SK-N-SH (cell line): ENCODE results near the gene GLIS1.

Experiments used
- CTCF ChIP-seq: fragments of 200-600 bp; sonication (generic); IDR thresholded peaks from 2 replicates; pipeline ENCODE4 v1.6.1; 2017; ENCODE audit warnings: antibody characterized with exemption, mild to moderate bottlenecking, moderate library complexity
- FOXM1 ChIP-seq: IDR thresholded peaks from 2 replicates; pipeline ENCODE4 v1.4.0; 2012; ENCODE audit warnings: low read depth, mild to moderate bottlenecking
- NFIC ChIP-seq: IDR thresholded peaks from 2 replicates; pipeline ENCODE4 v1.4.0; 2012; ENCODE audit warnings: borderline replicate concordance
- RCOR1 ChIP-seq: fragments of 150-350 bp; IDR thresholded peaks from 2 replicates; pipeline ENCODE4 v1.6.1; 2017; ENCODE audit warnings: antibody characterized with exemption, low read length
- REST ChIP-seq: IDR thresholded peaks from 2 replicates; pipeline ENCODE4 v1.6.1; 2012; ENCODE audit warnings: mild to moderate bottlenecking, low read depth, low read length, moderate library complexity
- RXRA ChIP-seq: IDR thresholded peaks from 2 replicates; pipeline ENCODE4 v1.4.0; 2012; ENCODE audit warnings: low read depth, mild to moderate bottlenecking, borderline replicate concordance
- SIN3A ChIP-seq: IDR thresholded peaks from 2 replicates; pipeline ENCODE4 v1.6.1; 2012; ENCODE audit warnings: low read depth, mild to moderate bottlenecking, low read length, moderate library complexity, borderline replicate concordance
- SMC3 ChIP-seq: IDR thresholded peaks from 2 replicates; pipeline ENCODE4 v1.6.1; 2012; ENCODE audit warnings: low read depth, low read length, improper control_type of control experiment
- YY1 ChIP-seq: IDR thresholded peaks from 2 replicates; pipeline ENCODE4 v1.4.0; 2012; ENCODE audit warnings: low read depth, mild to moderate bottlenecking

GRCh38 chr1:53672243-53672642 lies 66.7 kb downstream of the GLIS1 start:
- TF ChIP-seq CTCF (no peak), RCOR1 (no peak), FOXM1 (no peak), NFIC (no peak), YY1 (no peak), SMC3 (no peak), REST (no peak), SIN3A (no peak), RXRA (no peak)
